GM12874 (cell line): Measurements from ENCODE around the gene TMEM229B.

Source experiments
- CTCF ChIP-seq: IDR thresholded peaks from 2 replicates; pipeline ENCODE4 v1.5.1; 2011; ENCODE audit warnings: low read depth, mild to moderate bottlenecking, control low read depth, low read length, moderate library complexity; ENCODE audit not compliant: insufficient read depth

Gene TMEM229B

GRCh38 chr14:67529947-67530935 is 41.7 kb upstream of the TMEM229B start:
- no peak for TF ChIP-seq CTCF

GRCh38 chr14:67528276-67528675 is 39.8 kb upstream of the TMEM229B start:
- TF ChIP-seq CTCF = no peak

- TF ChIP-seq CTCF = no peak
These were observed 39.2 kb upstream of the TMEM229B start for GRCh38 chr14:67527756-67528155.

GRCh38 chr14:67526676-67527459 is 38.3 kb upstream of the TMEM229B start:
- TF ChIP-seq CTCF = peak; percentile 66; the same call in 1 of the 2 replicates

- TF ChIP-seq CTCF = no peak
These were observed 37.7 kb upstream of the TMEM229B start for GRCh38 chr14:67526181-67526580.

GRCh38 chr14:67525389-67525788 is 36.9 kb upstream of the TMEM229B start:
- no peak for TF ChIP-seq CTCF

- TF ChIP-seq CTCF = no peak
These were observed 36.1 kb upstream of the TMEM229B start for GRCh38 chr14:67524634-67524963.
